IMR-90 (cell line): Measurements from ENCODE around the gene FRAS1. TPM values are rescaled to one million over a fixed set of nuclear protein-coding genes. Genes with fewer than 3 reads are reported as not detected.

Experiments
- ATAC-seq: fragments of 200-7000 bp; cut with Tn5 transposase; 2 replicates; pipeline ENCODE4 v1.9.1; 2020; ENCODE audit warnings: low read depth, mild to moderate bottlenecking, moderate library complexity
- BruUV-seq: library from RNA; stranded (reverse); fragments of 400-500 nt; replicated peaks from 2 replicates; lab custom pipeline; 2021; lab: Mats Ljungman, UMichigan
- CTCF ChIA-PET: fragments of 300-600 bp; formaldehyde crosslinking; extraction: SDS; loops from one replicate; lab custom pipeline; 2021; ENCODE audit warnings: antibody characterized with exemption; lab: Yijun Ruan, JAX
- POLR2A ChIA-PET: fragments of 300-600 bp; sonication (Branson Sonifier 250); formaldehyde crosslinking; loops from one replicate; lab custom pipeline; 2022; ENCODE audit warnings: antibody characterized with exemption; ENCODE audit not compliant: unreplicated experiment; lab: Charles Lee
- DNase-seq: peaks from one replicate; pipeline ENCODE4 v3.0.0; 2013
- H2AFZ ChIP-seq: replicated peaks from 2 replicates; pipeline ENCODE3; 2013; ENCODE audit warnings: low read length, mild to moderate bottlenecking; ENCODE audit not compliant: poor library complexity
- H2AK5ac ChIP-seq: 2 replicates; pipeline ENCODE4 v1.6.1; 2013; ENCODE audit warnings: low read depth, low read length, inconsistent platforms
- H2AK9ac ChIP-seq: replicated peaks from 2 replicates; pipeline ENCODE3; 2013; ENCODE audit warnings: mild to moderate bottlenecking, low read depth, low read length, moderate library complexity; ENCODE audit not compliant: poor library complexity
- H2BK120ac ChIP-seq: 2 replicates; pipeline ENCODE4 v1.6.1; 2013; ENCODE audit warnings: low read depth, low read length, inconsistent platforms
- H2BK15ac ChIP-seq: 3 replicates; pipeline ENCODE4 v1.6.1; 2013; ENCODE audit warnings: low read depth, low read length, inconsistent platforms
- H2BK20ac ChIP-seq: 2 replicates; pipeline ENCODE4 v1.6.1; 2013; ENCODE audit warnings: low read depth, mild to moderate bottlenecking, inconsistent platforms, low read length, moderate library complexity
- H2BK5ac ChIP-seq: 2 replicates; pipeline ENCODE4 v1.6.1; 2013; ENCODE audit warnings: mild to moderate bottlenecking, low read depth, low read length, inconsistent platforms; ENCODE audit not compliant: poor library complexity, severe bottlenecking
- H3K14ac ChIP-seq: replicated peaks from 2 replicates; pipeline ENCODE4 v1.6.1; 2013; ENCODE audit warnings: low read depth, low read length, inconsistent platforms
- H3K18ac ChIP-seq: 2 replicates; pipeline ENCODE4 v1.6.1; 2013; ENCODE audit warnings: low read depth, low read length, control low read depth
- H3K23ac ChIP-seq: 2 replicates; pipeline ENCODE4 v1.6.1; 2013; ENCODE audit warnings: low read depth, low read length, inconsistent platforms
- H3K27ac ChIP-seq: 2 replicates; pipeline ENCODE4 v1.5.1; 2013; ENCODE audit warnings: mild to moderate bottlenecking, control low read depth, low read length; ENCODE audit not compliant: insufficient read depth
- H3K27me3 ChIP-seq: 2 replicates; pipeline ENCODE4 v1.6.1; 2013; ENCODE audit warnings: low read length; ENCODE audit not compliant: control insufficient read depth, insufficient read depth
- H3K36me3 ChIP-seq: 2 replicates; pipeline ENCODE4 v1.6.1; 2013; ENCODE audit warnings: low read length, mixed read lengths; ENCODE audit not compliant: control insufficient read depth, insufficient read depth
- H3K4ac ChIP-seq: 2 replicates; pipeline ENCODE4 v1.6.1; 2013; ENCODE audit warnings: low read depth, low read length, inconsistent platforms
- H3K4me1 ChIP-seq: 2 replicates; pipeline ENCODE4 v1.6.1; 2013; ENCODE audit warnings: low read length, mixed read lengths; ENCODE audit not compliant: control insufficient read depth, insufficient read depth
- H3K4me2 ChIP-seq: 2 replicates; pipeline ENCODE4 v1.6.1; 2013; ENCODE audit warnings: low read depth, mild to moderate bottlenecking, control low read depth, low read length, moderate library complexity
- H3K4me3 ChIP-seq: 2 replicates; pipeline ENCODE4 v1.5.1; 2013; ENCODE audit warnings: low read depth, mild to moderate bottlenecking, control low read depth, low read length, moderate library complexity; ENCODE audit not compliant: insufficient read depth
- H3K56ac ChIP-seq: 2 replicates; pipeline ENCODE4 v1.6.1; 2013; ENCODE audit warnings: low read length, inconsistent platforms; ENCODE audit not compliant: insufficient read depth; ENCODE audit errors: extremely low read depth
- H3K79me1 ChIP-seq, 2 experiments: 2 replicates each; pipeline ENCODE4 v1.6.1; 2013; ENCODE audit warnings: low read length in 2 of 2, inconsistent platforms in 1 of 2, low read depth in 1 of 2
- H3K9ac ChIP-seq: 2 replicates; pipeline ENCODE4 v1.6.1; 2013; ENCODE audit warnings: low read depth, low read length, control low read depth
- H3K9me1 ChIP-seq: 2 replicates; pipeline ENCODE4 v1.6.1; 2013; ENCODE audit warnings: low read length, inconsistent platforms; ENCODE audit not compliant: insufficient read depth
- H3K9me3 ChIP-seq: 2 replicates; pipeline ENCODE4 v1.6.1; 2013; ENCODE audit warnings: low read length; ENCODE audit not compliant: control insufficient read depth, insufficient read depth
- H4K20me1 ChIP-seq: 2 replicates; pipeline ENCODE4 v1.6.1; 2013; ENCODE audit warnings: low read length, inconsistent platforms; ENCODE audit not compliant: insufficient read depth
- H4K5ac ChIP-seq: 2 replicates; pipeline ENCODE4 v1.6.1; 2013; ENCODE audit warnings: mild to moderate bottlenecking, low read depth, low read length, control low read depth
- H4K8ac ChIP-seq, 2 experiments: 2 replicates each; pipeline ENCODE4 v1.6.1; 2013; ENCODE audit warnings: low read depth in 2 of 2, low read length in 2 of 2, control low read depth in 1 of 2, inconsistent platforms in 1 of 2
- H4K91ac ChIP-seq: 2 replicates; pipeline ENCODE4 v1.6.1; 2013; ENCODE audit warnings: low read depth, low read length, inconsistent platforms; ENCODE audit not compliant: insufficient read depth
- BHLHE40 ChIP-seq: fragments of 150-350 bp; IDR thresholded peaks from 2 replicates; pipeline ENCODE4 v1.6.1; 2016; ENCODE audit warnings: mild to moderate bottlenecking, low read depth, low read length
- CEBPB ChIP-seq: IDR thresholded peaks from 2 replicates; pipeline ENCODE4 v1.6.1; 2012; ENCODE audit warnings: low read depth, low read length, improper control_type of control experiment
- FOS ChIP-seq: fragments of 150-350 bp; IDR thresholded peaks from 2 replicates; pipeline ENCODE4 v1.6.1; 2016; ENCODE audit warnings: low read depth, low read length
- MXI1 ChIP-seq: IDR thresholded peaks from 2 replicates; pipeline ENCODE4 v1.6.1; 2012; ENCODE audit warnings: low read depth, mild to moderate bottlenecking, low read length, moderate library complexity, borderline replicate concordance
- WGBS, 2 experiments: methylation state at CpG; one replicate each; pipeline versions ENCODE4 v1.1.5 to v1.1.7; 2013; ENCODE audit warnings: missing lambda C conversion rate in 2 of 2; ENCODE audit not compliant: insufficient read length in 1 of 2; ENCODE audit errors: extremely low coverage in 2 of 2; 5-methylcytosine and 5-hydroxymethylcytosine counted together
- dilution Hi-C: fragments of 300-500 bp; cut with HindIII; formaldehyde crosslinking; loops from one replicate; pipeline ENCODE4 v1.14.3; 2018; ENCODE audit warnings: low sequenced_read_pairs; ENCODE audit not compliant: unreplicated experiment
- in situ Hi-C: fragments of 300-500 bp; cut with MboI; formaldehyde crosslinking; loops from 3 replicates; pipeline ENCODE4 v1.14.3; 2019; ENCODE audit warnings: low sequenced_read_pairs, inconsistent platforms, mixed read lengths
- intact Hi-C: fragments of 100-400 bp; cut with micrococcal nuclease; formaldehyde crosslinking; loops from 2 replicates; pipeline ENCODE4 v1.10.0; 2022
- polyA plus RNA-seq, 3 experiments: library from polyadenylated mRNA; depleted of rRNA; stranded (reverse); fragments of >200 nt; gene quantifications; 2 replicates each; pipeline ENCODE4 v1.2.3, GENCODE V29; 2012; ENCODE audit warnings: low replicate concordance in 1 of 3
- total RNA-seq: library from RNA; depleted of rRNA; stranded (reverse); fragments of >200 nt; gene quantifications from 2 replicates; pipeline ENCODE4 v1.2.3, GENCODE V29; 2012

Gene FRAS1
- total and polyA plus RNA-seq, 2 of the 4 experiments (the other 2 are of a cell fraction), result under 0.01 to 0.03 TPM

DNA sequence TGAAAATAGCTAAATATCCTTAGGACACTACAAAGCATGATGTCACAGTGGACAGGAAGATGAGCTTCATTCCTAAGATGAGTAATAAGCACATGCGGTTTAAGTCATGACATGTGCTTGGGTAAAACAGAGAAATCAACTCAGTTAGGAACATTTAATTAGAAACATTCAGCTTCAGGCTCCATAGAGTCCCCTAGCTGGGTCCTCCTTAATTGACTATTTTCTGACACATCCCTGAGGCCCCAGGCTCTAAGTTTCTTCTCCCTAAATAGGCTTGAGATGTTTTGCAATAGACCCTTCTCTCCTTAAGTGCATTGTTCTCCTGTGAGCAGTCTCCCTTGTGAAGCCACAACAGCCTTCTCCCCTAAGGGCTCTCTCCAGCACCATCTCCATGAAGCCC is 424.1 kb downstream of the FRAS1 start:
- Histone ChIP-seq H3K4me2 (no peak overlapping the region), H2BK120ac (peak overlapping the region; percentile 90), H2BK5ac (peak overlapping the region; percentile 55), H3K14ac (peak overlapping the region; percentile 62; the same call in 1 of the 2 replicates), H3K18ac (no peak overlapping the region), H4K20me1 (no peaks in the 10 kb centered on the region), H2AK5ac (peak overlapping the region; percentile 56; the same call in 1 of the 2 replicates), H3K79me1 (no peaks in the 10 kb centered on the region), H3K4me1 (peaks cover 2% of the 10 kb centered on the region; the same call in 1 of the 2 replicates), H3K56ac (no peak overlapping the region; the same call in 1 of the 2 replicates), H3K4ac (peak overlapping the region; percentile 82), H3K9me3 (no peaks in the 10 kb centered on the region), H3K9me1 (no peaks in the 10 kb centered on the region; the same call in none of the 2 replicates), H4K91ac (peak overlapping the region; percentile 54; the same call in 1 of the 2 replicates), H3K36me3 (no peaks in the 10 kb centered on the region), H4K8ac (peak overlapping the region in 1 of 2 experiments; percentile 70; a peak in 1 of 4 replicates), H2BK15ac (peak overlapping the region; percentile 64; the same call in 1 of the 3 replicates), H2AFZ (peak overlapping the region; percentile 4), H3K4me3 (no peak overlapping the region), H3K27ac (no peak overlapping the region), H3K9ac (no peak overlapping the region), H2AK9ac (no peak overlapping the region), H3K27me3 (no peaks in the 10 kb centered on the region; the same call in 1 of the 2 replicates), H4K5ac (no peak overlapping the region), H3K23ac (peak overlapping the region; percentile 57; the same call in 1 of the 2 replicates), H2BK20ac (peak overlapping the region; percentile 86)
- WGBS, 2 experiments, result no CpG with 5 or more reads among the region's 1 CpG
- CTCF ChIA-PET, result interaction anchor here (0.7 kb wide), 1 partner anchor 501 kb away, joined by 3 read pairs; no protein-coding TSS in a partner anchor
- dilution Hi-C loops (no loop called here), in situ Hi-C loops (no loop called here), intact Hi-C loops (no loop called here)
- no TSS peak for BruUV-seq
- TF ChIP-seq CEBPB (peak; percentile 72), BHLHE40 (peak; percentile 53; the same call in 1 of the 2 replicates), FOS (peak; percentile 41; the same call in 1 of the 2 replicates), MXI1 (no peak)
- POLR2A ChIA-PET, result no interaction called here
- ATAC-seq (peak; percentile 69), DNase-seq (peak; percentile 84)
